Activated T-helper 17 cell treated with anti-CD3 and anti-CD28 coated beads, Interleukin-2, amount 50 U/mL, for 72 hours (primary cell): ENCODE results near the gene GNB1L. TPM values are rescaled to one million over a fixed set of nuclear protein-coding genes. Genes with fewer than 3 reads are reported as not detected.
A peak's percentile ranks its signal among the peaks of the same experiment; 100 is the strongest.
"Not testable (repeated sequence)": the region's sequence is repeated elsewhere in the genome, so short reads cannot be mapped to it uniquely, and the experiment has no call there.

Source experiments
- ATAC-seq: fragments of 150-1000 bp; cut with Tn5 transposase; replicated peaks from 2 replicates; pipeline ENCODE4 v1.10.0; 2021; ENCODE audit warnings: mild to moderate bottlenecking, moderate library complexity
- H3K27ac Mint-ChIP-seq: one replicate; pipeline ENCODE4 v1.8.0; 2022; ENCODE audit warnings: mixed read lengths
- H3K27me3 Mint-ChIP-seq: one replicate; pipeline ENCODE4 v1.8.0; 2022; ENCODE audit warnings: mixed read lengths
- H3K36me3 Mint-ChIP-seq: one replicate; pipeline ENCODE4 v1.8.0; 2022; ENCODE audit warnings: low read depth, mild to moderate bottlenecking, mixed read lengths
- H3K4me1 Mint-ChIP-seq: one replicate; pipeline ENCODE4 v1.8.0; 2022; ENCODE audit warnings: mixed read lengths
- H3K4me3 Mint-ChIP-seq: one replicate; pipeline ENCODE4 v1.8.0; 2022; ENCODE audit warnings: mild to moderate bottlenecking, mixed read lengths
- H3K9me3 Mint-ChIP-seq: one replicate; pipeline ENCODE4 v1.8.0; 2022; ENCODE audit warnings: mixed read lengths
- total RNA-seq, 2 donors: library from RNA; stranded (reverse); gene quantifications; one replicate each; pipeline ENCODE4 v1.2.3, GENCODE V29; 2022

GNB1L gene
- total RNA-seq, 2 donors from 2014 or later: 10.8 to 14.4 TPM

GRCh38 chr22:19793161-19793560 lies 61.5 kb downstream of the GNB1L start:
- H3K27ac Mint-ChIP-seq: no peak overlapping the region
- H3K36me3 Mint-ChIP-seq: peaks cover 43% of the 10 kb centered on the region
- no peak for ATAC-seq
- H3K27me3 Mint-ChIP-seq: no peaks in the 10 kb centered on the region
- no peaks in the 10 kb centered on the region for H3K4me1 Mint-ChIP-seq
- H3K9me3 Mint-ChIP-seq: peaks cover 10% of the 10 kb centered on the region
- H3K4me3 Mint-ChIP-seq: no peak overlapping the region

GRCh38 chr22:19792383-19792896 lies 62.2 kb downstream of the GNB1L start:
- not testable (repeated sequence) for H3K27me3 Mint-ChIP-seq, H3K4me3 Mint-ChIP-seq, ATAC-seq, H3K4me1 Mint-ChIP-seq, H3K9me3 Mint-ChIP-seq, H3K27ac Mint-ChIP-seq
- peaks cover 45% of the 10 kb centered on the region for H3K36me3 Mint-ChIP-seq

GRCh38 chr22:19791894-19792293 lies 62.8 kb downstream of the GNB1L start:
- Mint-ChIP-seq H3K36me3 (peaks cover 47% of the 10 kb centered on the region), H3K9me3 (peaks cover 10% of the 10 kb centered on the region)

GRCh38 chr22:19791243-19791642 lies 63.4 kb downstream of the GNB1L start:
- H3K27me3 Mint-ChIP-seq: no peaks in the 10 kb centered on the region
- H3K4me1 Mint-ChIP-seq: no peaks in the 10 kb centered on the region
- H3K27ac Mint-ChIP-seq: no peak overlapping the region
- H3K4me3 Mint-ChIP-seq: no peak overlapping the region
- ATAC-seq: no peak
- peaks cover 47% of the 10 kb centered on the region for H3K36me3 Mint-ChIP-seq
- H3K9me3 Mint-ChIP-seq: peaks cover 10% of the 10 kb centered on the region

More at GRCh38 chr22:19791894-19792293, 62.8 kb downstream of the GNB1L start:
- H3K4me3 Mint-ChIP-seq: no peak overlapping the region
- H3K4me1 Mint-ChIP-seq: no peaks in the 10 kb centered on the region
- ATAC-seq: no peak
- H3K27ac Mint-ChIP-seq: peak overlapping the region; percentile 43
- no peaks in the 10 kb centered on the region for H3K27me3 Mint-ChIP-seq

- no peaks in the 10 kb centered on the region for H3K4me1 Mint-ChIP-seq
- H3K36me3 Mint-ChIP-seq: peaks cover 47% of the 10 kb centered on the region
- H3K27ac Mint-ChIP-seq: no peak overlapping the region
- H3K4me3 Mint-ChIP-seq: no peak overlapping the region
- ATAC-seq: no peak
- H3K27me3 Mint-ChIP-seq: no peaks in the 10 kb centered on the region
- H3K9me3 Mint-ChIP-seq: peaks cover 10% of the 10 kb centered on the region
Measured at GRCh38 chr22:19789828-19790227, 64.8 kb downstream of the GNB1L start.

GRCh38 chr22:19789406-19789805 lies 65.3 kb downstream of the GNB1L start:
- ATAC-seq: no peak
- Mint-ChIP-seq H3K4me1 (no peaks in the 10 kb centered on the region), H3K36me3 (peaks cover 47% of the 10 kb centered on the region), H3K27ac (no peak overlapping the region), H3K4me3 (no peak overlapping the region), H3K9me3 (peaks cover 10% of the 10 kb centered on the region), H3K27me3 (no peaks in the 10 kb centered on the region)

GRCh38 chr22:19788661-19789225 lies 65.9 kb downstream of the GNB1L start:
- Mint-ChIP-seq H3K4me1 (no peaks in the 10 kb centered on the region), H3K27me3 (no peaks in the 10 kb centered on the region), H3K4me3 (no peak overlapping the region), H3K36me3 (peaks cover 44% of the 10 kb centered on the region), H3K9me3 (peaks cover 10% of the 10 kb centered on the region), H3K27ac (no peak overlapping the region)
- ATAC-seq: no peak

- no peaks in the 10 kb centered on the region for H3K4me1 Mint-ChIP-seq
- H3K9me3 Mint-ChIP-seq: peaks cover 4% of the 10 kb centered on the region
- no peak overlapping the region for H3K4me3 Mint-ChIP-seq
- H3K27me3 Mint-ChIP-seq: no peaks in the 10 kb centered on the region
- no peak for ATAC-seq
- H3K36me3 Mint-ChIP-seq: peaks cover 35% of the 10 kb centered on the region
- no peak overlapping the region for H3K27ac Mint-ChIP-seq
Measured at GRCh38 chr22:19787849-19788141, 66.9 kb downstream of the GNB1L start.

- H3K9me3 Mint-ChIP-seq: peaks cover 4% of the 10 kb centered on the region
Measured at GRCh38 chr22:19786959-19787848, 67.5 kb downstream of the GNB1L start.

GRCh38 chr22:19786264-19786585 lies 68.4 kb downstream of the GNB1L start:
- Mint-ChIP-seq H3K36me3 (peaks cover 20% of the 10 kb centered on the region), H3K27me3 (no peaks in the 10 kb centered on the region), H3K9me3 (no peaks in the 10 kb centered on the region), H3K4me1 (no peaks in the 10 kb centered on the region), H3K27ac (no peak overlapping the region), H3K4me3 (no peak overlapping the region)
- no peak for ATAC-seq

More at GRCh38 chr22:19786959-19787848, 67.5 kb downstream of the GNB1L start:
- no peaks in the 10 kb centered on the region for H3K4me1 Mint-ChIP-seq
- H3K4me3 Mint-ChIP-seq: no peak overlapping the region
- H3K27ac Mint-ChIP-seq: no peak overlapping the region
- no peak for ATAC-seq
- H3K27me3 Mint-ChIP-seq: no peaks in the 10 kb centered on the region
- peaks cover 29% of the 10 kb centered on the region for H3K36me3 Mint-ChIP-seq

- ATAC-seq: no peak
- Mint-ChIP-seq H3K4me3 (no peak overlapping the region), H3K27me3 (no peaks in the 10 kb centered on the region), H3K4me1 (no peaks in the 10 kb centered on the region), H3K36me3 (peaks cover 15% of the 10 kb centered on the region), H3K9me3 (no peaks in the 10 kb centered on the region), H3K27ac (no peak overlapping the region)
Measured at GRCh38 chr22:19785461-19786263, 69.0 kb downstream of the GNB1L start.

- H3K27ac Mint-ChIP-seq: no peak overlapping the region
- H3K4me1 Mint-ChIP-seq: no peaks in the 10 kb centered on the region
- no peak overlapping the region for H3K4me3 Mint-ChIP-seq
- ATAC-seq: no peak
- H3K27me3 Mint-ChIP-seq: peaks cover 6% of the 10 kb centered on the region
- H3K36me3 Mint-ChIP-seq: peaks cover 4% of the 10 kb centered on the region
- H3K9me3 Mint-ChIP-seq: no peaks in the 10 kb centered on the region
Measured at GRCh38 chr22:19784384-19785175, 70.1 kb downstream of the GNB1L start.

- ATAC-seq: no peak
- H3K9me3 Mint-ChIP-seq: no peaks in the 10 kb centered on the region
- no peak overlapping the region for H3K4me3 Mint-ChIP-seq
- peaks cover 9% of the 10 kb centered on the region for H3K27me3 Mint-ChIP-seq
- H3K4me1 Mint-ChIP-seq: no peaks in the 10 kb centered on the region
- H3K36me3 Mint-ChIP-seq: peaks cover 4% of the 10 kb centered on the region
- H3K27ac Mint-ChIP-seq: no peak overlapping the region
Measured at GRCh38 chr22:19783586-19784383, 70.9 kb downstream of the GNB1L start.
